ENCODE results near the gene PHF1. TPM values are rescaled to one million over a fixed set of nuclear protein-coding genes. Genes with fewer than 3 reads are reported as not detected.

Gene PHF1
- total RNA-seq, 1 experiment from 2014 or later: 67.3 TPM

- peak; percentile 96 for DNase-seq (ENCODE audit: low read depth)
Observed at GRCh38 chr6:33417128-33417902, 6.5 kb downstream of the PHF1 start.

GRCh38 chr6:33417903-33418689 is 7.3 kb downstream of the PHF1 start, which contains the start of gene CUTA:
Gene CUTA (minus strand): TSS chr6:33418107. CDS start chr6:33418000, 107 bp downstream.
- peak; percentile 100 for DNase-seq (ENCODE audit: low read depth)

GRCh38 chr6:33418690-33419291 is 8.0 kb downstream of the PHF1 start:
- no peak for DNase-seq (ENCODE audit: low read depth)

DNA sequence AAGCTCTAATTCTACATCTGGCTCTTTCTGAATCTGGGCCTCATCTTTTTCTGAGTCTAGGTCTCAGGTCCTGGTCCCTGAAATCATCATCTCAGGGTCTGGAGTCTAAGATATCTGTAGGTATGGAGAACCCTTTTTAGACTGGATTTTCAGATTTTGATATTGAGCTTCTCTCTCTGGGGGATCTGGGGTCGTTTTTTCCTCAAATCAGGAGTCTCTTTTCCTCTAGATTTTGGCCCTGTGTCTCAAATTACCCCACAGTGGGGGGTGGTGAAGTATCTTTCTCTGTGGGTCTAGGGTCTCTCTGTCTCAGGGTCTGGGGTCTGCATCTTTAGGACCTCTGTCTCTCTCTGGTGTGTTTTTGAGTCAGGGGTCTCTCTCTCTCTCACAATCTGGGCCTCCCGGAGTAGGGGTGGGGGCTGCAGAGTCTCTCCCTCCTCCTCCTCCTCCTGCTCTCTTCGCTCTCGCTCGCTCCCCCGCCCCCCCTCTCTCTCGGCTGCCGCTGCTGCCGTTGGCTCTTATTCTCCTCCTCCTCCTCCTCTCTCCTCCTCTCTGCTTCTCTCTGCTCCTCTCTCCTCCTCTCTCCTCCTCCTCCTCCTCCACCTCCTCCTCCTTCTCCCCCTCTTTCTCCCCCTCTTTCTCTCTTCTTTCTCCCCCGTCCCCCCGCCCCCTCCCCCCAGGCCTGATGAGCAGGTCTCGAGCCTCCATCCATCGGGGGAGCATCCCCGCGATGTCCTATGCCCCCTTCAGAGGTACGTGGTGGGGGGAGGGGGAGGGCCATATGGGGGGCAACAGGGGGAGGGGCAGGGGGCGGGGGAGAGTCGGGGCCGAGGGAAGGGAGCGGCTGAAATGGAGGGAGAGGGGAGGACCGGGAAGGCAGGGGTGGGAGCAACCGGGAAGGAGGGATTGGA is 9.0 kb downstream of the PHF1 start, which contains the start of gene SYNGAP1:
SYNGAP1 (plus strand) TSS at position 486 of the 911 bp plus-strand sequence; CDS start at position 686, 200 bp downstream.
- DNase-seq (ENCODE audit: low read depth): peak; percentile 61

- no peak for DNase-seq (ENCODE audit: low read depth)
Observed at GRCh38 chr6:33420491-33421343, 9.9 kb downstream of the PHF1 start.

- no peak for DNase-seq (ENCODE audit: low read depth)
Observed at GRCh38 chr6:33421344-33421643, 10.5 kb downstream of the PHF1 start.

DNA sequence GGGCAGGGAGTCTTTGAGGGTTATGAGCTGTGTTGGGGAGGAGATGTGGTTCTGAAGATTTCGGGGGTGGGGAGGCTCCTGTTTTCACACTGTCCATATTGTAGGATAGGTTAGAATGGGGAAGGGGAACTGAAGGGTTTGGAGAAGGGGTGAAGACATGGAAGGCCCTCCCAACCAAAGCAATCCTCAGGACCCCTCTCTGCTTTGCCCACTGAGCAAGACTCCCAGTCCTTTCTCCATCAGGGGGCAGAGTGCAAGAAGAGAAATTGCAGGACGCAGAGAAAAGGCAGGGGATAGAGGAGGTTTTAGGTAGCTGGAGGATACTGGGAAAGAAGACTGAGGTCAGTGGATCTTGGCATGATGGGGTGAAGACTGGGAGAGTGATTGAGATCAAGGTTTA is 13.0 kb downstream of the PHF1 start:
- no peak for DNase-seq (ENCODE audit: low read depth)

DNA sequence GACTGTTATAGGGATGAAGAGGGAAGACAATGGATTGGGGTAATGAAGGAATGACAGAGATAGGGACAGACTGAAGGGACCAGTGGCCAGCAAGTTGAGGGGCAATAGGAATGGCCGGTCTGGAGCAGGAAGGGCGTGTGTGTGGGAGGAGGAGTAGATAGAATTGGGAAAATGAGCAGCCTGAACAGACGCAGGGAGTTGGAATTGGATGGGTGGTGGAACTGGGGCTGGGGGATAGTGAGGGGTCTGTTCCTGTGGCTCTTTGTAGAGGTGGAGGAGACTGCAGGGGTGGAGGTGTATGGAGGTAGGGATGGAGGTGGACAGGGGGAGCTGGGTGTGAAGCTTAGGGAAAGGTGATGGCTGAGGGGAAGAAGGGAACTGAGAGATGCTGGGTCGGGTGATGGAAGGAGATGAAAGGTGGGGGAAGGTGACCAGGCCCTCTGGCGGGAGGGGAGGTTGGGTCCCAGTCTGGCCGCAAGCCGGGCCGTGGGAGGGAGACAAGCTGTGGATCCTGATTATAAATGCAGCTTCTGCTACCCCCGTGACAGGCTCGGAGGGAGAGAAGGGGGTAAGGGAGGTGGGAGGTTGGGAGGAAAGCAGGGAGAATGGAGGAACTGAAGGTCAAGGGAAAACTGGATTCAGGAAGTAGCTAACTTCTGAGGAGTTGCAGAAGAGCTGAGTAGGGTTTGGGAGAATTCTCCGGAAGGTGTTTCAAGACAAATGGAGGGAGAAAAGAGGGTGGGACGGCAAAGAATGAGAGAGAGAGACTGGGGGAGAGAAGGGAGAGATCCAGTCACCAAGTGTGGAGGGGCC is 14.2 kb downstream of the PHF1 start:
- DNase-seq (ENCODE audit: low read depth): no peak

DNA sequence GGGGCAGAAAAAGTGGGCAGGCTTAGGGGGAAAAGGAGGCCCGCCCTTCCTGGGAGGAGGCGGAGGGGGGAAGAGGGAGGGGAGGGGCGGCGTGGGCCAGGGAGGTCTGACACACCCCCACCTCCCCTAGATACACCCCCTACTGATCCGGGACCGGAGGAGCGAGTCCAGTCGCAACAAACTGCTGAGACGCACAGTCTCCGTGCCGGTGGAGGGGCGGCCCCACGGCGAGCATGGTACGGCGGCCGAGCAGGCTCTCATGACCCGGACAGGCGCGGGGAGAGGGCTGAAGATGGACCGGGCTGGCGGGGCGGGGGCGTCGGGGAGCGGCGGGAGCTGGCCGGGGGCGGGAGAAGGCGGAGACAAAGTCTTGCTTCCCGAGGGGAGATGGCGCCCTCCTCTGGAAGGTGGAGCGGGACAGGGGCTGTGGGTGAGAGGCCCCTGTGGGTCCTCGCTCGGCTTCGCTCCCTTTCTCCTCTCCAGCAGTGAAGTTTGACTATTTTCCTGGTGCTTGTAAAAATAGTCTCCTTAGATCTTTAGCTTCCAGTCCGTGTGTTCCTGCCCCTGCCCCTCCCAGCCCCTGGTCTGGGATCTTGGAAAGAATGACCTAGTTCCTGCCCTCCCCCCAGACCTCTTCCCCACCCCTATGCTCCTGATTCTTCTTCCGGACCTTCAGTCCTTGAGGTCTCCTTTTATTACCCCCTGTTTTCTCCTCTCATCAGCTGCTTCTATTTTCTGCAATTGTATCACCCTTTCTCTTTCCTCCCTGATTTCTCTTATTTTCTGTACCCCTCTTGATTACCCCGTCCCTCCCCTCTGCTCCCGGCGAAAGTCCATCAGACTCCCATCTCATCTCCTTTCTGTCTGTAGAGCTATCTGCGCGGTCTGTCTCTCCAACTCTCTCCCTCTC is 15.1 kb downstream of the PHF1 start:
- peak; percentile 84 for DNase-seq (ENCODE audit: low read depth)

DNA sequence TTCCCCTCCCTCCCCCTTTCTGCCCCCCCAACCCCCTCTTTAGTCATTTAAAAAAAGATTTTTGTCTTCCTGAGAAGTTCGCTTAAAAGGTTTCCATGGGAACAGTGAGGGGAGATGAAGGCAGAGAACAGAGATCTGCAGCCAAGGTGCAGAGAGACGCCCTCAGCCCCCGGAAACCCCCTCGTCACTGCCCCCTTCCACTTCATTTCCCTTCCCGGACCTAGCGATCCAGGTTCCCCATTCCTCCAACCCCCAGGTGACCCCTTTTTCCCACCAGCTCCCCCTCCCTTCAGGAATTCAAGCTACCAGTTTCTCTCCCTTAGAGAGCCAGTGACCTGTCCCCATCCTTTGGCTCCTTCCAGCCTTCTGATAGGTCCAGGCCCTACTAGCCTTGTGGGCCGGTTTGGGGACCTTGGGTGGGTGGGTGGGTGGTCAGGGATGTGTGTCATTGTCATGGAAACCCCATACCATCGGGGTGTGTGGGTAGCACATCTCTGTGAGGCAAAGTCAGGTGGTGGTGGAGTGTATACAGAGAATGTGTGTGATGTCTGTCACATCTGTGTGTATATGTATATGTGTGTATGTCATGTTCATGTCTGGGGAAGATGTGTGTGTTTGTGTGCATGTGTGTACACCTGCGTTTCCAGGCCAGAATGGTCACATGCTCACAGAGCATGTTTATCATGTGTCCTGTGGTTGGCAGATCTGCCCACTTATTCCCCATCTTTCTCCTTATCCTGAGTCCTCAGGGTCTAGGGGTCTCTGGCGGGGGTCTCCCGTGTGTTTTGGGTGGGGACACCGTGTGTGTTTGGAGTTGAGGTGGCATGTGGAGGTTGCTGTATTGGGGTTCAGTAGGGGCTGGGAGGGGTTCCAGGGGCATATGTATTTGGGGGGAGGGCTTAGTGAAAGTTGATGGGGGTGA is 16.0 kb downstream of the PHF1 start:
- peak; percentile 35 for DNase-seq (ENCODE audit: low read depth)

DNA sequence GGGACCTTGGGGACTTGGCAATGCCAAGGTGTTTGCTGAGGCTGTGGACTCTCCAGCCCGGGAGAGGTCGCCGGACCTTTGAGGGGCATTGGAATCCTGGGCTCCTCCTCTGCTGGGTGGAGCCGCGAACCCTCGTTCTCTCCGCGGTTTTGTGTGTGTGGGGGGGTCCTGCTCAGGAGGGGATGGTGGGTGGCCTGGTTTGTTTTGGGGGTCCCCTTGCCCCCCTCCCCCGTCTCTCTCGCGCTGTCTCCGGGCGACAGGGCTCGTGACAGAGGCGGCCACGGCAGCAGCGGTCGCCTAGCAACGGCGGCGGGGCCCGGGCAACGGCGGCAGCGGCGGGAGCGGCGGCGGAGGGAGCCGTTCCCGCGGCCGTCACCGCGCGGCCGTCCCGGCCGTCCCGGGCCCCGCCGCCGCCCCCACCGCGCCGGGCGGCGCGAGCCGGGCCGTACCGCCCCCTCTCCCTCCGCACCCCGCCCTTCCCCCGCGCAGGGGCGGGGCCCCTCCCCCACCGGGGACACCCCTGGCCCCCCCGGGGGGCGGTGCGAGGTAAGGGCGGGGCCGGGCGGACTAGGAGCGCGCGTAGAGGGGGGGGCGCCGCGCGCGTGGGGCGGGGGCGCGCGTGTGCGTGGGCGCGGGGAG is 16.9 kb downstream of the PHF1 start:
- DNase-seq (ENCODE audit: low read depth): peak; percentile 51

DNA sequence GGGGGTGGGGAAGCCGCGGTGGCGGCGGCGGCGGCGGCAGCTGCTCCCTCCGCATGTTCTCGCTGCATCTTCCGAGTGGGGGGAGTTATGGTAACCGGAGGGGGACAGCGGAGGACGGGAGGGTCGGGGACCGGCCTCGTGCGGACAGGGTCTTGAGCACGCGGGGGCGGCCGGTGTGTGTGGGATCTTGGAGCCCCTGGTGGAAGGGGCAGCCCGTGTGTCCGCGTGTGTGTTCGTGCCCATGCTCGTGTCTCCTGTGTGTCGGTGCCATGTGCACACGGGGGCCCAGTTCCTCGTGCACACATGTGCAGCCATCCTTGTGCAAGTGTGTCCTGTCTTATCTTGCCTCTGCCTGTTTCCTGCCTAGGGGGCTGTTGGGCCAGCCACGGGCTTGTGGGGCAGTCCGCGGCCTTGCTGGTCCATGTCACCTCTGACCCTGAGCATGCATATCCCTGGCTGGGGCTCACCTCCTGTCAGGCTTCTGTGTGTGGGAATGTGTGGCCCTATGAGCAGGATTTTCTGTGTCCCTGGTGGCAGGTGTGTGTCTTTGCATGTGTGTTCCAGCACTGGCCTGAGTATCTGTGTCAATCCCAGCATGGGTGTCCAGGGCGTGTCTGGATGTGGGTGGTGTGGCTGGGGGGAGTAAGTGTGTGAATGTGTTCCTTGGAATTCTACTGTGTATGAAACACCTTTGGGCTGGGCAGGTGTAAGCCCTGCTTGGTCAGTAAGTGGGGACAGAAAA is 17.6 kb downstream of the PHF1 start:
- peak; percentile 62 for DNase-seq (ENCODE audit: low read depth)

DNA sequence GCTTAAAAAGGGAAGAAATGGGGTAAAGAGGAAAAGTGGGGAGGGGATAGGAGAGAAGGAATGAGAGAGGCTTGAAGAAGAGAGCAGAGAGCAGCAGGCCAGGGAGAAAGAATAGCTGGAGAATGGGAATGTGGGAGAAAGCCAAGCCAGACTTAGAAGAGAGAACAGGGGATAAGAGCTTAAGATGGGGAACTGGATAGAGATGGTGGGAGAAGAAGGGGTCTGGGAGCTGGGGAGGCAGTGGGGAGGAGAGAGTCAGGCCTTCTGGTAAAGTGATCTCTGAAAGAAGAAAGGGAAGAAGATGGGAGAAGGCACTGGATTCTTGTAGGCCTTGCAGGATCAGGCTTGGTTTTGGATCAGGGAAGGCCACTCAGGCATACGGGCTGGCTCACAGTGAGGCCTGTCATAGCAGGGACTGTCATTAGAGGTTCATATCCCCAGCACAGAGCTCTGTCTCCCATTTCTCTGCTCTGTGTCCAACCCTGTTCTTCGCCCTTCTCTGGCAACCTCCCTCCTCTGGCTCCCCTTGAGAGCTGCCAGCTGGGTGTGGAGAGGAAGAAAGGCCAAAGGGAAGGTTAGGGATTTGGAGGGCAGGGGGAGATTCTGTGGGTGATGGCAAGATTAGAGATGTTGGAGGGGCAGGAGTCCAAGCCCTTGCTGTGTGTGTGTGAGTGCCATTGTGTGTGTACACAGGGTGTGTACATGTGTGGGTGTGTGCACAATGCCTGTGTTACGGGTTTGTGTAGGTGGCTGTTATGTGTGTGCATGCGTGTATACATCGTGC is 18.3 kb downstream of the PHF1 start:
- DNase-seq (ENCODE audit: low read depth): no peak

DNA sequence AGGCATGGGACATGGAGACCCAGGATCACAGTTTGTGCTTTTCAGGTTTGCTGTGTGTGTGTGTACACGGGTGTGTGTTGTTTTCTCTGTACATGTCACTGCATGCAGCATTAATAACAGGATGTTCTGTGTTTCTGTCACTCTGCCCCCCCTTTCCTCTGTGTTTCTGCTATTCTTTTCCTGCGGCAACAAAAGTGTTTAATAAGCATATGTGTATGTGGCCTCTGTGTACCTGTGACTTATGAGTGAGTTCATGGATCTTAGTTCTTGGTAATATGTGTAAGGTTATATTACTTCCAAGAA is 18.9 kb downstream of the PHF1 start:
- DNase-seq (ENCODE audit: low read depth): no peak

DNA sequence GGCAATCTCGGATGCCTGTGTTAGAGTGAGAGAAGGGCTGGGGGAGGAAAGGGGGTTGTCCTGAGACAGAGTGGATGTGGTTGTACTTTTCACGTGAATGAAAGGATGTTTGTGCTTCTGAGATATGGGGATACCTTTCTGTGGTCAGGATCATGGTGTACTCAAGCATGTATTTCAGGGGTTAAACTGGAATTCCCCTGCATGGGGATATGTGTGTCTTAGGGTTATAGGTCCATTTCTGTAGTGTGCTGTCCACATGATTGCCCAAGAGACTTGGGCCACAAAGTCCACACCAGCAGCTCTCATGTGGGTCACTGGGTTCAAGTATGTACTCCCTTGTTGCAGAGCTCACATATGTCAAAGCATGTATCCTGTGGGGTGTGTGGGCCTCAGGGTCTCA is 19.5 kb downstream of the PHF1 start:
- DNase-seq (ENCODE audit: low read depth): no peak

Data from M059J (cell line).